Right lobe of liver (tissue), 4 donors: ENCODE measurements around the gene BCR.

Experiments
- CTCF ChIP-seq, 4 donors: fragments of 200-600 bp in 3 of 4; fragments of 450-650 bp in 1 of 4; IDR thresholded peaks; one replicate each; pipeline versions ENCODE4 v1.5.1 to v1.8.0; 2016 to 2022; ENCODE audit warnings: antibody characterized with exemption in 4 of 4, mild to moderate bottlenecking in 2 of 4
- POLR2A ChIP-seq: fragments of 450-650 bp; IDR thresholded peaks from one replicate; pipeline ENCODE4 v1.6.1; 2017; ENCODE audit warnings: antibody characterized with exemption, mild to moderate bottlenecking
- donor health status: DM: no; HTN: no; CAD: no.
- donor health status: DM: no; HTN: no; CAD: no.
- donor health status: DM: no; HTN: yes; CAD: no.

GRCh38 chr22:23359583-23360123 is 179.3 kb downstream of the BCR start:
- TF ChIP-seq POLR2A (no peak), CTCF (IDR thresholded peaks at IDR 0.05) (no peak)
